ENCODE results near the gene PARD3B. TPM values are rescaled to one million over a fixed set of nuclear protein-coding genes. Genes with fewer than 3 reads are reported as not detected.

PARD3B gene
- total and polyA plus RNA-seq, 8 donors: 18.5 to 24.6 (median 21.1) TPM

DNA sequence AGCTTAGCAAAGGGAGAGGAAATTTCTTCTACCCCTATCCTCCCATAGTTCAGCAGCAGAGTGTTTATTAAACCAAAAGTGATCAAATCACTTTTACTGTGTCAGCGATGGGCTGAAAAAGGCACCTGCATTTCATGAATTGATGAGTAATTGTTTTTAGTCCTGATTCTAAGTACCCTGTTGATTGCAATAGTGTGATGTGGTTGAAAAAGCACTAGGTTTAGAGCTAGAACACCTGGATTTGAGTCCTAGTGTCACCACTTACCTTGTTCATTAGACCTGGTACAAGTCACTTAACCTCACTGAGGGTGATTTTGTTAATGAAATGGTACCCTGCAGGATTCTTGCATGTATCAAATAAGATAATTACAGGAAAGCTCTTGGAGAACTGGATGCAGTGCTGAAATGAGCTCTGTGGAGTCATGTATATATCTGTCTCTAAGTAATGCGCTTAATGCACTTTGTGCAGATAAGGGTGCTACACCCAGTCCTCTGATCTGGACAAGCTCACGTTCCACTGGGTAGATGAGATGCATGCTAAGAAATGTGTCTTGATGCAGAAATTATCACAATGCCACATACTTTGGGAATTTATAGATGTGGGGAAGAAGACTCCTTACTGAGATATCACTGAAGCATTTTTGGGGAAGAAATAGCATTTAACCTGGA, 289.6 kb downstream of the PARD3B start:
- H3K4me1 ChIP-seq: no peaks in the 10 kb centered on the region
- no peak overlapping the region for H3K4me3 ChIP-seq
- intact Hi-C loops (cut with DNase I): no loop called here
- TF ChIP-seq, protein P1, sequence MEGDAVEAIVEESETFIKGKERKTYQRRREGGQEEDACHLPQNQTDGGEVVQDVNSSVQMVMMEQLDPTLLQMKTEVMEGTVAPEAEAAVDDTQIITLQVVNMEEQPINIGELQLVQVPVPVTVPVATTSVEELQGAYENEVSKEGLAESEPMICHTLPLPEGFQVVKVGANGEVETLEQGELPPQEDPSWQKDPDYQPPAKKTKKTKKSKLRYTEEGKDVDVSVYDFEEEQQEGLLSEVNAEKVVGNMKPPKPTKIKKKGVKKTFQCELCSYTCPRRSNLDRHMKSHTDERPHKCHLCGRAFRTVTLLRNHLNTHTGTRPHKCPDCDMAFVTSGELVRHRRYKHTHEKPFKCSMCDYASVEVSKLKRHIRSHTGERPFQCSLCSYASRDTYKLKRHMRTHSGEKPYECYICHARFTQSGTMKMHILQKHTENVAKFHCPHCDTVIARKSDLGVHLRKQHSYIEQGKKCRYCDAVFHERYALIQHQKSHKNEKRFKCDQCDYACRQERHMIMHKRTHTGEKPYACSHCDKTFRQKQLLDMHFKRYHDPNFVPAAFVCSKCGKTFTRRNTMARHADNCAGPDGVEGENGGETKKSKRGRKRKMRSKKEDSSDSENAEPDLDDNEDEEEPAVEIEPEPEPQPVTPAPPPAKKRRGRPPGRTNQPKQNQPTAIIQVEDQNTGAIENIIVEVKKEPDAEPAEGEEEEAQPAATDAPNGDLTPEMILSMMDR (IDR thresholded peaks at IDR 0.05): no peak
- no peaks in the 10 kb centered on the region for H3K9me3 ChIP-seq
- no peaks in the 10 kb centered on the region for H3K27me3 ChIP-seq
- DNase-seq: no peak
- H3K27ac ChIP-seq: no peak overlapping the region
- H3K36me3 ChIP-seq: no peaks in the 10 kb centered on the region
- ATAC-seq: no peak

DNA sequence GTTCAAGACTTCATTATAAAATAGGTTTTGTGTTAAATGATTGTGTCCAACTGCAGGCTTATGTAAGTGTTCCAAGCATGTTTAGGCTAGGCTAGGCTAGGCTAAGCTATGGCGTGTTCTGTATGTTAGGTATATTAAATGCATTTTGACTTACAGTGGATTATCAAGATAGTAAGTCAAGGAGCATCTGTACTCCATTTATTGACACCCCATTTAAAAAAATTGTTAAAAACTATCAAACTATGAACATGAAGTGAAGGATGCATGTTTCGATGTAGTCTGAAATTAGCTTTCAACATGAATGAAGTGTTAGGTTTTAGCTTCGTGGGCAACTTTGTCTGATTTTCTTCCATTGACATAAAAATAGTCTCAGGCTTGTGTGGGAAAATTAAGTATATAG, 290.5 kb downstream of the PARD3B start:
- intact Hi-C loops (cut with DNase I): no loop called here
- no peaks in the 10 kb centered on the region for H3K4me1 ChIP-seq
- no peaks in the 10 kb centered on the region for H3K9me3 ChIP-seq
- ATAC-seq (no peak), DNase-seq (peak in 1 of 4 donors; percentile 22)
- TF ChIP-seq, protein P1 (IDR thresholded peaks at IDR 0.05): no peak
- no peaks in the 10 kb centered on the region for H3K36me3 ChIP-seq
- no peak overlapping the region for H3K27ac ChIP-seq
- H3K4me3 ChIP-seq: no peak overlapping the region
- no peaks in the 10 kb centered on the region for H3K27me3 ChIP-seq

DNA sequence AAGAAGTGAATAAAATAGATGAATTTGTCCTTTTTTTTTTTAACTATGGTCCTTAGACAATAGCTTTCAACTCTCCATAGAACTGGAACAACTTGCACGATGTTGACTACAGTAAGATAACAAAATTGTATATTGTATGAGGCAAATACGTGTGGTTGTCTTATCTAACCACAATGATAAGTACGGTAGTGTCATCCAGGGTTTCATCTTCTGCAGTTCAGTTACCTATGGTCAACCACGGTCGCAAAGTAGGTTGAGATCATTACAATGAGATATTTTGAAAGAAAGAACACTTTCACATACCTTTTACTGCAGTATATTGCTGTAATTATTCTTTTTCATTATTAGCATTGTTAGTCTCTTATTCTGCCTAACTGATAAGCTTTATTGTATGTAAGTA, 295.2 kb downstream of the PARD3B start:
- Histone ChIP-seq H3K9me3 (no peaks in the 10 kb centered on the region), H3K4me3 (no peak overlapping the region), H3K36me3 (no peaks in the 10 kb centered on the region), H3K4me1 (no peaks in the 10 kb centered on the region), H3K27me3 (no peaks in the 10 kb centered on the region), H3K27ac (no peak overlapping the region)
- no peak for ATAC-seq
- no peak for DNase-seq
- intact Hi-C loops (cut with DNase I): no loop called here
- TF ChIP-seq, protein P1 (IDR thresholded peaks at IDR 0.05): no peak

DNA sequence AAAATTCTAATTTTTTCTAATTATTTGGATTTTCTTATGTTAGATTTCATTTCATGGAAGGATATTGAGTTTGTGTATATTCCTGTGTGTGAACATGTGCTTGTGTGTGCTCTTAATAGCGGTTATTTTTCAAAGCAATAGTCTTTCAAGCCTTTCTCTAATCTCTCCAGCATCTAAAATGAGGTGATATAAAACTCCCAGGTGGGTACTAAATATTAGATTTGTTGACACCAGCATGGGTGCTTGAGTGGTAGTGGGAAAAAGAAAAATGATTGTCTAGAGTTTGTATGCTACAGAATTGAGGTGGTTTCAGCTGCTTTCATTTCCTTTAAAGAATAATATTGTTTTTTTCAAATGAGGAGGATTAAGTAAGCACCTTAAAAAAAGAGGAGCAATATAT, 296.8 kb downstream of the PARD3B start:
- no peaks in the 10 kb centered on the region for H3K36me3 ChIP-seq
- H3K4me3 ChIP-seq: no peak overlapping the region
- H3K4me1 ChIP-seq: no peaks in the 10 kb centered on the region
- intact Hi-C loops (cut with DNase I): no loop called here
- DNase-seq: no peak
- no peaks in the 10 kb centered on the region for H3K9me3 ChIP-seq
- TF ChIP-seq, protein P1 (IDR thresholded peaks at IDR 0.05): no peak
- H3K27ac ChIP-seq: peak overlapping the region in 1 of 2 donors; percentile 45
- H3K27me3 ChIP-seq: no peaks in the 10 kb centered on the region
- no peak for ATAC-seq

DNA sequence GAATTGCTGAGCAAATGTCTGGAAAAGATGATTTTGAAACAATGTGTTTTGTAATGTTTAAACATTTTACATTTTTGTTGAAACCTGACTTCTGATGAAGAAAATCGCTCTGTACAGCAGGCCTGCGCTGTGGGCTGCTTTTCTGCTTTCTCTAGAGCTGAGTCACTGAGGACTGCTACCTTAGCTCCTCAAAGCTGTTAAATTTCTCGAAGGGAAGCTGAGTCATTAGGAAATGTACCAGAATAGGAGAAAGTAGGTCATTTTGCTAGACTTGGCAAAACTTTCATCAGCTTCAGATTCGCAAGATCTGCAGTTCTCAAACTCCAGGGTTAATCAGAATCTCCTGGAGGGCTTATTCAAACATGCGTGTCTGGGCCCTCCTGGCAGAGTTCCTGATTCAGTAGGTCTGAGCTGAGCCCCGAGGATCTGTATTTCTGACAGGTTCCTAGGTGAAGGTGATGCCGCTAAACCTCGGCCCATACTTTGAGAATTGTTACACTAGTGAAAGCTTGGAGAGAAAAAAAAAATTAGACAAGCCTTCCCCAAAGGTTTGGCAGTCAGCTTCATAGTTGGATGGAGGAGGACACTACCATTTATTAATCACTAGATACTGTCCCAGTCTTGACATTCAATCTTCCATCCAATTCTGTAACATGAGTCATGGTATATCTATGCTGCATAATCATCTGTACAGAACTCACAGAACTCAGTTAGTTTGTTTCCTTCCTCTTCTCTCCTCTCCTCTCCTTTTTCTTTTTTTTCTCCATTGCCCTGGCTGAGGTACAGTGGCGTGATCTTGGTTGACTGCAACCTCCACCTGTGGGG, 297.6 kb downstream of the PARD3B start:
- intact Hi-C loops (cut with DNase I): no loop called here
- Histone ChIP-seq H3K36me3 (no peaks in the 10 kb centered on the region), H3K9me3 (no peaks in the 10 kb centered on the region), H3K27ac (peak overlapping the region; percentile 43 to 45), H3K4me3 (no peak overlapping the region), H3K4me1 (no peaks in the 10 kb centered on the region), H3K27me3 (no peaks in the 10 kb centered on the region)
- ATAC-seq: peak; percentile 93
- TF ChIP-seq, protein P1 (IDR thresholded peaks at IDR 0.05): no peak
- DNase-seq: peak in 2 of 4 donors; percentile 51 to 52
